Ovary (tissue), 3 donors: ENCODE results near the gene RPL19.

Experiments used
- EP300 ChIP-seq: sonication (generic); formaldehyde crosslinking; IDR thresholded peaks from one replicate; pipeline ENCODE4 v1.6.1; 2017; ENCODE audit warnings: antibody characterized with exemption
- TF ChIP-seq, protein P1 (sequence below), 3 donors: fragments of 450-650 bp in 2 of 3; fragments of 200-600 bp in 1 of 3; IDR thresholded peaks; one replicate each; pipeline versions ENCODE4 v1.5.1 to v1.8.0; 2016 to 2022; ENCODE audit warnings: antibody characterized with exemption in 3 of 3, mild to moderate bottlenecking in 1 of 3
- donor health status: DM: no; HTN: no; CAD: no.

GRCh38 chr17:39183045-39183444 is 17.0 kb upstream of the RPL19 start:
- no peak for TF ChIP-seq EP300
- TF ChIP-seq, protein P1, sequence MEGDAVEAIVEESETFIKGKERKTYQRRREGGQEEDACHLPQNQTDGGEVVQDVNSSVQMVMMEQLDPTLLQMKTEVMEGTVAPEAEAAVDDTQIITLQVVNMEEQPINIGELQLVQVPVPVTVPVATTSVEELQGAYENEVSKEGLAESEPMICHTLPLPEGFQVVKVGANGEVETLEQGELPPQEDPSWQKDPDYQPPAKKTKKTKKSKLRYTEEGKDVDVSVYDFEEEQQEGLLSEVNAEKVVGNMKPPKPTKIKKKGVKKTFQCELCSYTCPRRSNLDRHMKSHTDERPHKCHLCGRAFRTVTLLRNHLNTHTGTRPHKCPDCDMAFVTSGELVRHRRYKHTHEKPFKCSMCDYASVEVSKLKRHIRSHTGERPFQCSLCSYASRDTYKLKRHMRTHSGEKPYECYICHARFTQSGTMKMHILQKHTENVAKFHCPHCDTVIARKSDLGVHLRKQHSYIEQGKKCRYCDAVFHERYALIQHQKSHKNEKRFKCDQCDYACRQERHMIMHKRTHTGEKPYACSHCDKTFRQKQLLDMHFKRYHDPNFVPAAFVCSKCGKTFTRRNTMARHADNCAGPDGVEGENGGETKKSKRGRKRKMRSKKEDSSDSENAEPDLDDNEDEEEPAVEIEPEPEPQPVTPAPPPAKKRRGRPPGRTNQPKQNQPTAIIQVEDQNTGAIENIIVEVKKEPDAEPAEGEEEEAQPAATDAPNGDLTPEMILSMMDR (IDR thresholded peaks at IDR 0.05) = no peak
